ENCODE results near the gene IPO11. TPM values are rescaled to one million over a fixed set of nuclear protein-coding genes. Genes with fewer than 3 reads are reported as not detected.

IPO11 gene
- total and polyA plus RNA-seq, 2 of the 13 experiments (the other 11 are each of a cell fraction or from before 2014, with no cell fraction given): 13.9 to 24.4 TPM

GRCh38 chr5:62536232-62536631, 123.7 kb downstream of the IPO11 start:
- H3K79me2 ChIP-seq (ENCODE audit: insufficient read depth, low read length): no peaks in the 10 kb centered on the region
- FAIRE-seq: no peak
- peaks cover 4 to 26% of the 10 kb centered on the region in 2 experiments; a peak in 4 of 5 replicates for H3K36me3 ChIP-seq (replicated peaks in 1 of 2; ENCODE audit: control insufficient read depth in 1 of 2, insufficient read depth in 2 of 2, low read length in 2 of 2)
- BruUV-seq (replicated peaks): no TSS peak
- no peak overlapping the region for H3K4me2 ChIP-seq (ENCODE audit: low read depth, low read length)
- no peaks in the 10 kb centered on the region for H4K20me1 ChIP-seq (ENCODE audit: insufficient read depth, low read length)
- in situ Hi-C loops (cut with HindIII; ENCODE audit: extremely low pct_ligation_motif_present, low pct_unique_long_range_greater_than_20kb): no loop called here
- H3K4me3 ChIP-seq (replicated peaks in 1 of 3; ENCODE audit: insufficient read depth in 1 of 3, low read depth in 2 of 3, low read length in 3 of 3): no peak overlapping the region
- intact Hi-C loops (cut with micrococcal nuclease; ENCODE audit: unreplicated experiment): loop anchor here (10.0 kb wide), 1 partner anchor 239 kb away; no protein-coding TSS in a partner anchor
- DNase-seq (ENCODE audit: low spot score): no peak
- no peaks in the 10 kb centered on the region for H3K4me1 ChIP-seq (ENCODE audit: insufficient read depth, low read length)
- ChIA-PET CTCF (ENCODE audit: low intra/inter-chr PET ratio, low total read pairs) (no interaction called here), POLR2A (no interaction called here)
- H3K27me3 ChIP-seq (ENCODE audit: control insufficient read depth in 1 of 2, insufficient read depth in 2 of 2, low read length in 2 of 2): no peaks in the 10 kb centered on the region; a peak in 1 of 5 replicates
- TF ChIP-seq ZNF557 (CRISPR knock-in tag; IDR thresholded peaks at IDR 0.05): no peak
- TF ChIP-seq PLRG1 (conservative IDR thresholded peaks at IDR 0.05): no peak
- TF ChIP-seq THAP8 (CRISPR knock-in tag; IDR thresholded peaks at IDR 0.05; ENCODE audit: borderline replicate concordance): no peak
- TF ChIP-seq MAFG (CRISPR knock-in tag; IDR thresholded peaks at IDR 0.05): no peak
- TF ChIP-seq HIVEP1 (CRISPR knock-in tag; IDR thresholded peaks at IDR 0.05): no peak
- TF ChIP-seq BHLHE40 (IDR thresholded peaks at IDR 0.05; ENCODE audit: low read length): no peak
- no peak for TF ChIP-seq MIER3 (CRISPR knock-in tag; IDR thresholded peaks at IDR 0.05; ENCODE audit: borderline replicate concordance)
- TF ChIP-seq ZBTB38 (CRISPR knock-in tag; IDR thresholded peaks at IDR 0.05): no peak
- no peak for TF ChIP-seq ZFP1 (CRISPR knock-in tag; IDR thresholded peaks at IDR 0.05)
- no peak for TF ChIP-seq FOXP1 (IDR thresholded peaks at IDR 0.05)
- no peak for TF ChIP-seq FOXP1 (CRISPR knock-in tag; IDR thresholded peaks at IDR 0.05)
- no peak for TF ChIP-seq ELF4 (CRISPR knock-in tag; IDR thresholded peaks at IDR 0.05; ENCODE audit: borderline replicate concordance)
- no peak for TF ChIP-seq KDM2A (CRISPR knock-in tag; IDR thresholded peaks at IDR 0.05; ENCODE audit: borderline replicate concordance, low read depth)
- no peak for TF ChIP-seq XRCC5 (optimal IDR thresholded peaks at IDR 0.05; ENCODE audit: low read length)
- TF ChIP-seq TOE1 (CRISPR knock-in tag; IDR thresholded peaks at IDR 0.05): no peak
- WGBS (ENCODE audit: low lambda C conversion rate): 100% methylated on average over 2 of the region's 2 CpGs
- H2AFZ ChIP-seq (ENCODE audit: low read length): no peak overlapping the region
- H3K27ac ChIP-seq (ENCODE audit: extremely low read length, insufficient read depth, low read length): no peak overlapping the region
- ATAC-seq: no peak
- no peaks in the 10 kb centered on the region for H3K9me3 ChIP-seq (ENCODE audit: low read length)
- no peak overlapping the region for H3K9ac ChIP-seq (ENCODE audit: insufficient read depth, low read depth, low read length)

Measured in HepG2 (cell line).